Smooth muscle cell (in vitro differentiated cells): ENCODE measurements around the gene CTNND2. TPM values are rescaled to one million over a fixed set of nuclear protein-coding genes. Genes with fewer than 3 reads are reported as not detected.

ENCODE experiments used
- DNase-seq: peaks from one replicate; lab custom pipeline; 2025; ENCODE audit not compliant: unreplicated experiment; lab: John Stamatoyannopoulos, UW
- H2AFZ ChIP-seq: fragments of 200-600 bp; sonication (generic); 2 replicates; pipeline ENCODE4 v1.6.0; 2016; ENCODE audit warnings: antibody characterized with exemption, low read depth, mild to moderate bottlenecking
- H3F3A ChIP-seq: fragments of 200-600 bp; sonication (generic); 2 replicates; pipeline ENCODE4 v1.6.0; 2017; ENCODE audit warnings: antibody characterized with exemption, low read depth
- H3K27ac ChIP-seq: fragments of 200-600 bp; sonication (generic); 2 replicates; pipeline ENCODE4 v1.5.1; 2016; ENCODE audit warnings: low read depth, mild to moderate bottlenecking
- H3K27me3 ChIP-seq: fragments of 200-600 bp; sonication (generic); 2 replicates; pipeline ENCODE4 v1.6.1; 2016; ENCODE audit warnings: low read depth, mild to moderate bottlenecking
- H3K36me3 ChIP-seq: fragments of 200-600 bp; sonication (generic); 2 replicates; pipeline ENCODE4 v1.5.1; 2016; ENCODE audit warnings: low read depth
- H3K4me1 ChIP-seq: fragments of 200-600 bp; sonication (generic); 2 replicates; pipeline ENCODE4 v1.5.1; 2016; ENCODE audit warnings: low read depth
- H3K4me2 ChIP-seq: fragments of 200-600 bp; sonication (generic); 2 replicates; pipeline ENCODE4 v1.6.0; 2016; ENCODE audit warnings: mild to moderate bottlenecking
- H3K4me3 ChIP-seq: fragments of 200-600 bp; sonication (generic); 2 replicates; pipeline ENCODE4 v1.5.1; 2016; ENCODE audit warnings: mild to moderate bottlenecking
- H3K79me2 ChIP-seq: fragments of 200-600 bp; sonication (generic); 2 replicates; pipeline ENCODE4 v1.6.0; 2016; ENCODE audit warnings: low read depth, mild to moderate bottlenecking
- H3K9ac ChIP-seq: fragments of 200-600 bp; sonication (generic); 2 replicates; pipeline ENCODE4 v1.6.0; 2016; ENCODE audit warnings: low read depth
- H3K9me3 ChIP-seq: fragments of 200-600 bp; sonication (generic); replicated peaks from 2 replicates; pipeline ENCODE4 v1.5.1; 2016; ENCODE audit warnings: low read depth
- H4K20me1 ChIP-seq: fragments of 200-600 bp; sonication (generic); 2 replicates; pipeline ENCODE4 v1.6.0; 2016; ENCODE audit warnings: low read depth
- WGBS: methylation state at CpG from one replicate; pipeline ENCODE4 v1.1.7; 2016; ENCODE audit warnings: low lambda C conversion rate; 5-methylcytosine and 5-hydroxymethylcytosine counted together
- polyA plus RNA-seq: library from polyadenylated mRNA; unstranded; fragments of >200 nt; fragmentation: Nextera tagmentation; extraction: Ambion mirVana; gene quantifications from 2 replicates; pipeline ENCODE4 v1.2.1, GENCODE V29; 2016
- total RNA-seq: library from RNA; depleted of rRNA; stranded (reverse); fragments of >200 nt; gene quantifications from 2 replicates; pipeline ENCODE4 v1.2.3, GENCODE V29; 2014
- TF ChIP-seq, protein P1 (sequence below): fragments of 200-600 bp; sonication (generic); IDR thresholded peaks from 2 replicates; pipeline ENCODE4 v1.5.1; 2017; ENCODE audit warnings: borderline replicate concordance, mild to moderate bottlenecking, antibody characterized with exemption; ENCODE audit not compliant: insufficient read depth, poor library complexity, severe bottlenecking

CTNND2 gene
- total and polyA plus RNA-seq, 2 experiments from 2014 or later: 2.7 to 5.8 TPM

DNA sequence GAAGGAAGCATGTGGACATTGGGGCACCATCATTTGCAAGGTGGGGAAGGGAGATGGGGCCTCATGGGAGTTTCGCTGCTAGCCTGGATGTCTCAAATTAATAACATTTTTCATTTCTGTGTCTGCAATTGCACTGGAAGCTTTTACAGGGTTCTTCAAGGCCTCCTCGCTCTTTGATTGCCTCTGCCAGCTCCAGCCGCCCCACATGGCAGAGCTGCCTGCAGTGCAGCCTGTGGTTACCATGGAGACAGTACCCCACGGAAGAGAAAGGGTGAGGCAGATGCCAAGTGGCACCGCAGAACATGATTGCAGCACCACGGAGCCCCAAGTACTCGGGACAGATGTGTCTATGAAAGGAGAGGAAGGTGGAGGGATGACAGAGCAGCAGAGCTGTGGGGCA is 25.4 kb downstream of the CTNND2 start:
- Histone ChIP-seq H3K4me1 (no peaks in the 10 kb centered on the region), H3F3A (no peaks in the 10 kb centered on the region), H3K9ac (no peak overlapping the region), H3K27me3 (no peaks in the 10 kb centered on the region), H3K4me3 (no peak overlapping the region), H3K79me2 (no peaks in the 10 kb centered on the region), H2AFZ (no peak overlapping the region), H3K9me3 (no peaks in the 10 kb centered on the region), H4K20me1 (no peaks in the 10 kb centered on the region), H3K36me3 (no peaks in the 10 kb centered on the region), H3K27ac (no peak overlapping the region), H3K4me2 (no peak overlapping the region)
- TF ChIP-seq, protein P1, sequence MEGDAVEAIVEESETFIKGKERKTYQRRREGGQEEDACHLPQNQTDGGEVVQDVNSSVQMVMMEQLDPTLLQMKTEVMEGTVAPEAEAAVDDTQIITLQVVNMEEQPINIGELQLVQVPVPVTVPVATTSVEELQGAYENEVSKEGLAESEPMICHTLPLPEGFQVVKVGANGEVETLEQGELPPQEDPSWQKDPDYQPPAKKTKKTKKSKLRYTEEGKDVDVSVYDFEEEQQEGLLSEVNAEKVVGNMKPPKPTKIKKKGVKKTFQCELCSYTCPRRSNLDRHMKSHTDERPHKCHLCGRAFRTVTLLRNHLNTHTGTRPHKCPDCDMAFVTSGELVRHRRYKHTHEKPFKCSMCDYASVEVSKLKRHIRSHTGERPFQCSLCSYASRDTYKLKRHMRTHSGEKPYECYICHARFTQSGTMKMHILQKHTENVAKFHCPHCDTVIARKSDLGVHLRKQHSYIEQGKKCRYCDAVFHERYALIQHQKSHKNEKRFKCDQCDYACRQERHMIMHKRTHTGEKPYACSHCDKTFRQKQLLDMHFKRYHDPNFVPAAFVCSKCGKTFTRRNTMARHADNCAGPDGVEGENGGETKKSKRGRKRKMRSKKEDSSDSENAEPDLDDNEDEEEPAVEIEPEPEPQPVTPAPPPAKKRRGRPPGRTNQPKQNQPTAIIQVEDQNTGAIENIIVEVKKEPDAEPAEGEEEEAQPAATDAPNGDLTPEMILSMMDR: no peak
- 90% methylated on average over 7 of the region's 7 CpGs for whole genome bisulfite sequencing
- no peak for DNase-seq

DNA sequence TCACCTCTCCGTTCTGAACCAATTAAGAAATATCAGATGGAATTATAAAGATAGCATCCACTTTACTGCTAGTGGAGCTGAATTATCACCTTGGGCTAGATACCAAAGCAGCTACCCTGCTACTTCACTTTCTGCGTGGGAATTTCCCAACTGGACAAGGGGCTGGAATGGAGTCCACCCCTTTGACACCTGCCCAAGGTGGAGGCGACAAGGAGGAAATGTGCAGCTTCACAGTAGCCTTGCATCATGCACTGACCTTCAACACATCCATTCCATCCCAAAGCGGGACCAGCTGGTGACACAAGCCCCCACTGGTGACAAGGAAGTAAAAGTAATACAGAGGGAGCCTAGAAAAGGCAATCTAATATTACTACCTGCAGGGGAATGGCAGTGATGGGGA is 30.7 kb downstream of the CTNND2 start:
- DNase-seq: no peak
- Histone ChIP-seq H3K9me3 (no peaks in the 10 kb centered on the region), H3K9ac (no peak overlapping the region), H3K4me3 (no peak overlapping the region), H3K4me1 (no peaks in the 10 kb centered on the region), H2AFZ (no peak overlapping the region), H4K20me1 (no peaks in the 10 kb centered on the region), H3K36me3 (no peaks in the 10 kb centered on the region), H3K4me2 (no peak overlapping the region), H3K79me2 (no peaks in the 10 kb centered on the region), H3K27me3 (no peaks in the 10 kb centered on the region), H3K27ac (no peak overlapping the region), H3F3A (no peaks in the 10 kb centered on the region)
- TF ChIP-seq, protein P1: no peak
- WGBS: 96% methylated on average over 4 of the region's 4 CpGs

DNA sequence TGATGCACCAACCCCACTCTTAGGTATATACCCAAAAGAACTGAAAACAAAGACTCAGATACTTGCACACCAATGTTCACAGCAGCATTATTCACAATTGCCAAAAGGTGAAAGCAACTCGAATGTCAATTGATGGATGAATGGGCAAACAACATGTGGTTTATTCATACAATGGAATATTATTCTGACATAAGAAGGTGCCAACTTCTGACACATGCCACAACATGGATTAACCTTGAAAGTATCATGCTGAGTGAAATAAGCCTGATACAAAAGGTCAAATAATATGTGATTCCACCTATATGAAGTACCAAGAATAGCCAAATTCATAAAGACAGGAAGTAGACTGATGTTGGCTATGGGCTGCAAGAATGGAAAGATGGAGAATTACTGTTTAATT is 35.0 kb downstream of the CTNND2 start:
- Histone ChIP-seq H3K9me3 (no peaks in the 10 kb centered on the region), H3K4me1 (no peaks in the 10 kb centered on the region), H2AFZ (no peak overlapping the region), H3K27me3 (no peaks in the 10 kb centered on the region), H3K9ac (no peak overlapping the region), H4K20me1 (no peaks in the 10 kb centered on the region), H3K27ac (no peak overlapping the region), H3K79me2 (no peaks in the 10 kb centered on the region), H3K4me3 (no peak overlapping the region), H3K4me2 (no peak overlapping the region), H3F3A (no peaks in the 10 kb centered on the region), H3K36me3 (no peaks in the 10 kb centered on the region)
- 85% methylated on average over 1 of the region's 1 CpG for WGBS
- TF ChIP-seq, protein P1: no peak
- DNase-seq: no peak

DNA sequence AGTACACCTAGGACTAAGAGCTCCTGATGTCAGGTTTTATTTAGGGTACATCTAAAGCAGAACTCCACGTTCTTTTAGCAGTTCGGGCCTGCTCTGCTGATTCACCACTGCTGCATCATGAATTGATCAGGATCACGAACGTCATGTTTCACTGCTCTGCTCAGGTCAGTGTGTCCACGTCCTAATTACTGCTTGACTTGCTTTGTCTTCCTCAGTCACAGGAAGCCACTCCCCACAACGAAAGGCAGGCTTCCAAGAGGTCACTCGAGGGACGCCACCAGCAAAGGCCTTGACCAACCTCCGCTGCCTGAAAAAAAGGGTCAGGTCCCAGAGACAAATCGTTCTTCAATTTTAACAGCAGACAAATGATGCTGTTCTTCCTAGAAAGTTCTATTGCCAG is 40.3 kb downstream of the CTNND2 start:
- 88% methylated on average over 10 of the region's 10 CpGs for WGBS
- Histone ChIP-seq H3K9ac (no peak overlapping the region), H3K79me2 (no peaks in the 10 kb centered on the region), H4K20me1 (no peaks in the 10 kb centered on the region), H3K4me1 (no peaks in the 10 kb centered on the region), H3K27me3 (no peaks in the 10 kb centered on the region), H3K36me3 (no peaks in the 10 kb centered on the region), H3K4me3 (no peak overlapping the region), H3K27ac (no peak overlapping the region), H3K4me2 (no peak overlapping the region), H3F3A (no peaks in the 10 kb centered on the region), H2AFZ (no peak overlapping the region), H3K9me3 (no peaks in the 10 kb centered on the region)
- DNase-seq: no peak
- TF ChIP-seq, protein P1: no peak
